Neural cell (in vitro differentiated cells): Measurements from ENCODE around the gene POLR1E. TPM values are rescaled to one million over a fixed set of nuclear protein-coding genes. Genes with fewer than 3 reads are reported as not detected.

Experiments used
- H2AFZ ChIP-seq: fragments of 200-600, 300-800 bp; sonication (generic), shearing (Covaris generic); 2 replicates; pipeline ENCODE4 v1.6.0; 2014; ENCODE audit warnings: low read depth, mild to moderate bottlenecking, antibody characterized with exemption, low read length, moderate library complexity
- H3F3A ChIP-seq: fragments of 200-600 bp; shearing (Covaris generic); 2 replicates; pipeline ENCODE4 v1.6.1; 2016; ENCODE audit warnings: mild to moderate bottlenecking, moderate library complexity, mixed read lengths, antibody characterized with exemption, low read length; ENCODE audit not compliant: insufficient read depth, poor library complexity, severe bottlenecking
- H3K27ac ChIP-seq: fragments of 200-600, 300-800 bp; sonication (generic), shearing (Covaris generic); 2 replicates; pipeline ENCODE4 v1.5.1; 2014; ENCODE audit warnings: mild to moderate bottlenecking, low read length, moderate library complexity
- H3K27me3 ChIP-seq: fragments of 300-800, 200-600 bp; sonication (generic), shearing (Covaris generic); 2 replicates; pipeline ENCODE4 v1.6.0; 2014; ENCODE audit warnings: mild to moderate bottlenecking, low read depth, low read length, moderate library complexity; ENCODE audit not compliant: insufficient read depth
- H3K36me3 ChIP-seq: fragments of 300-800, 200-600 bp; sonication (generic), shearing (Covaris generic); 2 replicates; pipeline ENCODE4 v1.5.1; 2014; ENCODE audit warnings: mild to moderate bottlenecking, antibody characterized with exemption, low read length, moderate library complexity; ENCODE audit not compliant: insufficient read depth
- H3K4me2 ChIP-seq: fragments of 300-800, 200-600 bp; sonication (generic), shearing (Covaris generic); 2 replicates; pipeline ENCODE4 v1.6.0; 2014; ENCODE audit warnings: mild to moderate bottlenecking, low read length
- H3K4me3 ChIP-seq: fragments of 300-800, 200-600 bp; sonication (generic), shearing (Covaris generic); 2 replicates; pipeline ENCODE4 v1.5.1; 2014; ENCODE audit warnings: mild to moderate bottlenecking, low read length, moderate library complexity
- H3K79me2 ChIP-seq: fragments of 200-600 bp; shearing (Covaris generic); replicated peaks from 2 replicates; pipeline ENCODE4 v1.6.0; 2014; ENCODE audit warnings: mild to moderate bottlenecking, low read length, moderate library complexity; ENCODE audit not compliant: insufficient read depth
- H3K9ac ChIP-seq: fragments of 300-800, 200-600 bp; sonication (generic), shearing (Covaris generic); 2 replicates; pipeline ENCODE4 v1.6.1; 2016; ENCODE audit warnings: mild to moderate bottlenecking, low read length, mixed read lengths
- H3K9me2 ChIP-seq: fragments of 200-600 bp; shearing (Covaris generic); 2 replicates; pipeline ENCODE4 v1.6.1; 2016; ENCODE audit warnings: mild to moderate bottlenecking, low read length, mixed read lengths; ENCODE audit not compliant: insufficient read depth
- H3K9me3 ChIP-seq: fragments of 200-600, 300-800 bp; sonication (generic), shearing (Covaris generic); 2 replicates; pipeline ENCODE4 v1.6.1; 2016; ENCODE audit warnings: mild to moderate bottlenecking, mixed run types, low read length, moderate library complexity, mixed read lengths
- H4K20me1 ChIP-seq: fragments of 200-600 bp; shearing (Covaris generic); 2 replicates; pipeline ENCODE4 v1.6.1; 2016; ENCODE audit warnings: mild to moderate bottlenecking, mixed run types; ENCODE audit not compliant: insufficient read depth
- CTCF ChIP-seq: fragments of 450-650 bp; IDR thresholded peaks from 2 replicates; pipeline ENCODE4 v1.5.1; 2014; ENCODE audit warnings: antibody characterized with exemption, mild to moderate bottlenecking, moderate library complexity; ENCODE audit not compliant: poor library complexity, severe bottlenecking
- EP300 ChIP-seq: fragments of 450-650 bp; conservative IDR thresholded peaks from 2 replicates; pipeline ENCODE4 v1.6.1; 2014; ENCODE audit warnings: antibody characterized with exemption, mild to moderate bottlenecking, moderate library complexity; ENCODE audit not compliant: poor library complexity, severe bottlenecking
- EZH2 ChIP-seq: fragments of 200-600, 300-800 bp; shearing (Covaris generic), sonication (generic); IDR thresholded peaks from 2 replicates; pipeline ENCODE4 v1.6.1; 2014; ENCODE audit warnings: antibody characterized with exemption, low read length, borderline replicate concordance, mild to moderate bottlenecking; ENCODE audit not compliant: insufficient read depth, poor library complexity, severe bottlenecking
- MXI1 ChIP-seq: fragments of 450-650 bp; conservative IDR thresholded peaks from 2 replicates; pipeline ENCODE4 v1.6.1; 2014; ENCODE audit warnings: antibody characterized with exemption, mild to moderate bottlenecking; ENCODE audit not compliant: poor library complexity, severe bottlenecking
- POLR2AphosphoS5 ChIP-seq: IDR thresholded peaks from 2 replicates; pipeline ENCODE4 v1.6.1; 2012
- RAD21 ChIP-seq: fragments of 450-650 bp; conservative IDR thresholded peaks from 2 replicates; pipeline ENCODE4 v1.6.1; 2014; ENCODE audit warnings: antibody characterized with exemption, mild to moderate bottlenecking, moderate library complexity
- SMC3 ChIP-seq: fragments of 450-650 bp; conservative IDR thresholded peaks from 2 replicates; pipeline ENCODE4 v1.6.1; 2014; ENCODE audit warnings: antibody characterized with exemption, mild to moderate bottlenecking, moderate library complexity; ENCODE audit not compliant: poor library complexity
- TAF1 ChIP-seq: IDR thresholded peaks from 2 replicates; pipeline ENCODE4 v1.6.1; 2012; ENCODE audit warnings: low read depth
- polyA plus RNA-seq: library from polyadenylated mRNA; depleted of rRNA; stranded (reverse); fragments of >200 nt; gene quantifications from 2 replicates; pipeline ENCODE4 v1.2.3, GENCODE V29; 2014
- TF ChIP-seq, protein P1 (sequence below): IDR thresholded peaks from 2 replicates; pipeline ENCODE4 v1.6.1; 2012; ENCODE audit warnings: borderline replicate concordance

The POLR1E gene
- polyA plus RNA-seq, 1 donor from 2014 or later = 19.1 TPM

DNA sequence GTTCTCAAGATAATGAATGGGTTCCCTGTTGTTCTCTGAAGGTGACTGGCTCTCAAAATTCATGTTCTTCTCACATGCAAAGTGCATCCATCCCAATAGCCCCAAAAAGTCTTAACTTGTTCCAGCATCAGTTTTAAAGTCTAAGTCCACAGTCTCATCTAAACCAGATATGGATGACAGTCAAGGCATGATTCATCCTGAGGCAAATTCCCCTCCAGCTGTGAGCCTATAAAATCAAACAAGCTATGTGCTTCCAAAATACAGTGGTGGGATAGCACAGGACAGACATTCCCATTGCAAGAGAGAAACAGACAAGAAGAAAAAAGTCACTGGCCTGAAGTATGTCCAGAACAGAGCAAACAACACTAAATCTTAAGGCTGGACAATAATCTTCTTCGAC, 65.0 kb downstream of the POLR1E start:
- H2AFZ ChIP-seq = no peak overlapping the region
- no peaks in the 10 kb centered on the region for H3K27me3 ChIP-seq
- no peaks in the 10 kb centered on the region for H3K36me3 ChIP-seq
- TF ChIP-seq SMC3 (no peak), EP300 (no peak), EZH2 (no peak), RAD21 (no peak), TAF1 (no peak), CTCF (no peak), MXI1 (no peak), POLR2AphosphoS5 (no peak)
- TF ChIP-seq, protein P1, sequence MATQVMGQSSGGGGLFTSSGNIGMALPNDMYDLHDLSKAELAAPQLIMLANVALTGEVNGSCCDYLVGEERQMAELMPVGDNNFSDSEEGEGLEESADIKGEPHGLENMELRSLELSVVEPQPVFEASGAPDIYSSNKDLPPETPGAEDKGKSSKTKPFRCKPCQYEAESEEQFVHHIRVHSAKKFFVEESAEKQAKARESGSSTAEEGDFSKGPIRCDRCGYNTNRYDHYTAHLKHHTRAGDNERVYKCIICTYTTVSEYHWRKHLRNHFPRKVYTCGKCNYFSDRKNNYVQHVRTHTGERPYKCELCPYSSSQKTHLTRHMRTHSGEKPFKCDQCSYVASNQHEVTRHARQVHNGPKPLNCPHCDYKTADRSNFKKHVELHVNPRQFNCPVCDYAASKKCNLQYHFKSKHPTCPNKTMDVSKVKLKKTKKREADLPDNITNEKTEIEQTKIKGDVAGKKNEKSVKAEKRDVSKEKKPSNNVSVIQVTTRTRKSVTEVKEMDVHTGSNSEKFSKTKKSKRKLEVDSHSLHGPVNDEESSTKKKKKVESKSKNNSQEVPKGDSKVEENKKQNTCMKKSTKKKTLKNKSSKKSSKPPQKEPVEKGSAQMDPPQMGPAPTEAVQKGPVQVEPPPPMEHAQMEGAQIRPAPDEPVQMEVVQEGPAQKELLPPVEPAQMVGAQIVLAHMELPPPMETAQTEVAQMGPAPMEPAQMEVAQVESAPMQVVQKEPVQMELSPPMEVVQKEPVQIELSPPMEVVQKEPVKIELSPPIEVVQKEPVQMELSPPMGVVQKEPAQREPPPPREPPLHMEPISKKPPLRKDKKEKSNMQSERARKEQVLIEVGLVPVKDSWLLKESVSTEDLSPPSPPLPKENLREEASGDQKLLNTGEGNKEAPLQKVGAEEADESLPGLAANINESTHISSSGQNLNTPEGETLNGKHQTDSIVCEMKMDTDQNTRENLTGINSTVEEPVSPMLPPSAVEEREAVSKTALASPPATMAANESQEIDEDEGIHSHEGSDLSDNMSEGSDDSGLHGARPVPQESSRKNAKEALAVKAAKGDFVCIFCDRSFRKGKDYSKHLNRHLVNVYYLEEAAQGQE = no peak
- no peak overlapping the region for H3K4me2 ChIP-seq
- H3K9ac ChIP-seq = no peak overlapping the region
- H3K9me2 ChIP-seq = no peaks in the 10 kb centered on the region
- H4K20me1 ChIP-seq = no peaks in the 10 kb centered on the region
- H3K9me3 ChIP-seq = no peaks in the 10 kb centered on the region
- H3F3A ChIP-seq = no peaks in the 10 kb centered on the region
- H3K27ac ChIP-seq = no peak overlapping the region
- H3K79me2 ChIP-seq = no peaks in the 10 kb centered on the region
- no peak overlapping the region for H3K4me3 ChIP-seq

GRCh38 chr9:37551468-37551867, 65.7 kb downstream of the POLR1E start:
- Histone ChIP-seq H3K27ac (no peak overlapping the region), H3K79me2 (no peaks in the 10 kb centered on the region), H3K9me3 (no peaks in the 10 kb centered on the region), H2AFZ (no peak overlapping the region), H3K27me3 (no peaks in the 10 kb centered on the region), H3K4me2 (no peak overlapping the region), H4K20me1 (no peaks in the 10 kb centered on the region), H3K4me3 (no peak overlapping the region), H3K9me2 (no peaks in the 10 kb centered on the region), H3K36me3 (no peaks in the 10 kb centered on the region), H3F3A (no peaks in the 10 kb centered on the region), H3K9ac (no peak overlapping the region)
- TF ChIP-seq RAD21 (no peak), POLR2AphosphoS5 (no peak)
- TF ChIP-seq, protein P1 = no peak
